GM21423 (cell line): ENCODE data around the gene CNOT8.
"Not testable (repeated sequence)": the region's sequence is repeated elsewhere in the genome, so short reads cannot be mapped to it uniquely, and the experiment has no call there.

Experiments
- ATAC-seq: cut with Tn5 transposase; IDR thresholded peaks from one replicate; pipeline ENCODE4 v1.9.1; 2021; ENCODE audit warnings: mild to moderate bottlenecking, moderate library complexity; ENCODE audit not compliant: unreplicated experiment

The CNOT8 gene

GRCh38 chr5:154858297-154858971, at the start of gene CNOT8:
Gene CNOT8 (plus strand): TSS chr5:154858627. CDS start chr5:154863279, 4,652 bp downstream.
- peak; percentile 74 for ATAC-seq

DNA sequence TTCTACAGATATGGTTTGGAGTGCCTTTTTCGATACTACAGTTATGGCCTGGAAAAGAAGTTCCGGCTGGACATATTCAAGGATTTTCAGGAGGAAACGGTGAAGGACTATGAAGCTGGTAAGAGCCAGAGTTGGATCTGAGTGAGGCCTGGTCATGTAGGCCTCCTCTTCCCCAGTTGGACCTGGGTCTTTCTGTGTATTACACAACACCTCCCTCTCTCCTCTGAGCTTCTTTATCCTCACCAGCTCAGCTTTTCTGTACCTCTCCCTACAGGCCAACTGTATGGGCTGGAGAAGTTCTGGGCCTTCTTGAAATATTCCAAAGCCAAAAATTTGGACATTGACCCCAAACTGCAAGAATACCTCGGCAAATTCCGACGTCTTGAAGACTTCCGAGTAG, 47.2 kb upstream of the CNOT8 start:
- ATAC-seq, result no peak

DNA sequence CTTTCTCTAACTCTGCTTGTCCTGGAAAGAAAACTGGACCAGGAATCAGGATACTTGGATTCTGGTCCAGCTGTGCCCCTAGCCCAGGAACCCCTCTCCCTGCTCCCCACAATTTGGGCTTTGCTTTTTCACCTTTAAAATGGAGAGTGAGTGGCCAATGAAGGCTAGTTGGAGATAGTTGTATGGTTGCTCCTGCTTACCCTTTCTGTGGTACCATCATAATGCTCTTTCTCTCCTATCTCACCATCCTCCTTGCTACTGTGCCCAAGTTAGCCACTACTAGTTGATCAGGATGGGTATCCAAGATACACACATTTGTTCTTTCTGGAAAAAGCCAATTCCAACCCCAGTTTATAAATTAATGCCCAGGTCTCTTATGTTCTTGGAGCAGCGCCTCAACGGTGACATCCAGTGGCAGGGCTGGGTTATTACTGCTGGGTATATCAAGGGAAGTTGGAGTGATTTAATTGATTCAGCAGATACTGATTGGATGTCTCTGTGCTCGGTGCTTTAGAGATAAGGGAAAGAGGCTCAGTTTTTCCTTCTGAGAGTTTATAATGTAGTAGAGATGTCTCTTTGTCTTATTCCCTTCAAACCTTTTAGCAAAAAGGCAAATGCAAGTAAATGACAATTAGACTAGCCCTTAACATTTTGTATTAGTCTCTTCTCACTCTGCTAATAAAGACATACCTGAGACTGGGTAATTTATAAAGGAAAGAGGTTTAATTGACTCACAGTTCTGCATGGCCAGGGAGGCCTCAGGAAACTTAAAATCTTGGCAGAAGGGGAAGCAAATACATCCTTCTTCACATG, 46.6 kb upstream of the CNOT8 start:
- ATAC-seq, result peak; percentile 66

GRCh38 chr5:154813158-154813557, 45.3 kb upstream of the CNOT8 start:
- ATAC-seq, result no peak

DNA sequence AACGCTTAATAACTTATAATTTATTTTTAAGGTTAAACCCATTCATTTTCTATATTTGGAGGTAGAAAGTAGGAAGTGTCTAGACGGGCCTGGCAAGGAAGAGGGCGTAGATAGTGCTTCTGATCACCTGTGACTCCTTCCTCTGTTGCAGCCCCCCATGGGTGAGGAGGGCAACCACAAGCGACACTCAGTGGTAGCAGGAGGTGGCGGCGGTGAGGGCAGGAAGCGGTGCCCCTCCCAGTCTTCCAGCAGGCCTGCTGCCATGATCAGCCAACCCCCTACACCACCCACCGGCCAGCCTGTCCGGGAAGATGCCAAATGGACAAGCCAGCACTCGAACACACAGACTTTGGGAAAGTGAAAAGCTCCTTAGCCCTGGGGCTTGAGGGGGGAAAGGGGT, 44.7 kb upstream of the CNOT8 start:
- no peak for ATAC-seq

DNA sequence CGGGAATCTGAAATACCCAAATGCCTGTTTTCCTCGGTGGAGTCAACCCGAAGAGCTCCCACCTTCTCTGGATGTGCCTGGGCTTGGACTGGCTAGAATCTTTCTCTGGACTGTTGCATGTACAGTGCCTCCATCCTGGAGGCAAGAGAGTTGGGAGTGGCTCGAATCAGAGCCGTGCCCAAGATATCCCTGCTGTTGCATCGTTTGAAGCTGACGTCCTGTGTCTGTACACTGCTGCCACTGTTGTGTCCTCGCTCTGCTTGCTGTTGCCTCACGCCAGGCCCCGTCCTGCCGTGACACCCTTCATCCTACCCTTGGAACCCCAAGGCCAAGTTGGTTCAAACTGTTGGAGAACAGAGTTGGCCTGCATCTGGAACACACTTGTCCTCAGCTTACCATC, 43.4 kb upstream of the CNOT8 start:
- ATAC-seq, result no peak

- no peak for ATAC-seq
These were observed 42.7 kb upstream of the CNOT8 start for GRCh38 chr5:154815684-154816247.

DNA sequence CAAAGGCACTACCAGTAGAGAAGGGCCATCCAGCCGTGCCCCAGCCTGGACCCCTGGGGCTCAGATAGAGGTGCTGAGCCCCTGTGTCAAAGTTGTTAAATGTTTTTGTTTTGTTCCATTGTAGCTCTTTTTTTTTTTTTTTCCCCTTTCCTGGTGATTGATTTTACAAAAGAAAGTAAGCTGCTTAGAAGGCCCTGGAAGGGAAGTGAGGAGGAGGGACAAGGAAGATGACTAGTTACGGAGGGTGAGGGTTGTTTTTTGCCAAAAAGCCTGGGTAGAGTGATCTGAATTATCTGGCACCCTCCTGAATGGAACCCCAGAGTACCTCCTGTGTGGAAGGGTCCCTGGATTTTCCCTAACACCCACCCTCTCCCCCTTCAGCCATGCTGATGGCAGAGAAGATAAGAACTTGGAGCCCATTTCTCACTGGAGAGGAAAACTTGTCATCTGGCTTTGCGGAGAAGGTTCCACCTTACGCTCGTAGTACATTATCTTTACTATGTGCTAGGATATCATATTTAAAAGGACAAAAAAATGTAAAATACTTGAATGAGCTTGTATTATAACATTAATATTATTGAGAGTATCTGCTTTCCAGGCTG, 41.4 kb upstream of the CNOT8 start:
- ATAC-seq, result no peak

DNA sequence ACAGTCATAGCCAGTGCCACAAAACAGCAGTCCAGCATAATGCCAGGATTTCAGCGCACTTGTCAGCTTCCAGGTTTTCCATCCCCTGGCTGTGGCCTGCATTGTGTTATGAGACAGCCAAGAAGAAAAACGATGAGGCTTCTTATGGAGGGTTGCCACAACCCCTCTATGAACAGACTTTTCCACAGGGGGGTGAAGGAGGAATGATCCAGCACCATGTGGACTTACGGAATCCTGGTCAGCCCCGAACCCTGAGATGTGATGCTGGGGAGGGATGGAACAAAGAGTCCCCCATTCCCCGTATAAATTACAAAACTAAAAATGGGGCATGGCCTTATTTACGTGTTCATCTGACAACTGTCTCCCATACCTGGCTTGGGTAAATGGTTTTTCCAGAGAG, 40.6 kb upstream of the CNOT8 start:
- ATAC-seq, result no peak

- ATAC-seq, result no peak
These were observed 39.8 kb upstream of the CNOT8 start for GRCh38 chr5:154818471-154819116.

DNA sequence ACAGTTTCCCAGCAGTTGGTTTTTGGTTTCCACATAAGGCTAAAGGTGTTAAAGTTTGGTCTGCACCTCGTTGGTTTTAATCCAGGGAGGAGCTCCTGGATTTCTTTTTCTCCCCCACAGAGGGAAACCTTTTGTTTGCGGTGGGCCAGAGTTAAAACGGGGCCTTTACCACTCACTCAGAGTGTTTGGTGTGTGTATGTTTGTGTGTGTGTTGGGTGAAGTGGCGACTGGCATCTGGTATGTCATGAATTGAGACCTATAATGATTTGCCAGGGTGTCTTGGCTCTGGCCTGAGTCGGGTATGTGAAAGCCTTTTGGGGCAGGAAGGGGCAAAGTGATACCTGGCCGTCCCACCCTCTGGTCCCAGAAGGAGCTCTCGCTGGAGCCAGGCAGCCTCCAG, 38.9 kb upstream of the CNOT8 start:
- ATAC-seq, result no peak

GRCh38 chr5:154820383-154820782, 38.0 kb upstream of the CNOT8 start:
- no peak for ATAC-seq

GRCh38 chr5:154822896-154823295, 35.5 kb upstream of the CNOT8 start:
- not testable (repeated sequence) for ATAC-seq

GRCh38 chr5:154823605-154824004, 34.8 kb upstream of the CNOT8 start:
- ATAC-seq, result no peak

DNA sequence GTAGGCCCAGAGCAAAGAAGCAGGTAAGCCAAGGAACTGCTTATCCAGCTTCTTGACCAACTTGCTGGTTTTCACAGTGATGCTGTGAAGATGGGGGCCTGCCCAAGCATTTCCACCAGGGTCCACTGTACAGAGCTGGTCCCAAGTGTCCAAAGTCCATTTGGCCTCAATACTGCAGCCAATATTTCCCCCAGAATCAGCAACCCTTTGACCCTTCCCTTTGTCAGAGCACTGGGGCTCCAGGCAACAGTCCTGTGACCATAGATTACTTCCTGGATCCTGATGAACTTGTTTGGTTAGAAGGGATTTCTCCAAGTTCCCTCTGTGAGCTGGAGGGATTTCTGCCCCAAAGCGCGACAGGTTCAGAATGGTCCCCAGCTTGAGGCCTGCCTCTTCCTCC, 34.4 kb upstream of the CNOT8 start:
- ATAC-seq, result no peak

DNA sequence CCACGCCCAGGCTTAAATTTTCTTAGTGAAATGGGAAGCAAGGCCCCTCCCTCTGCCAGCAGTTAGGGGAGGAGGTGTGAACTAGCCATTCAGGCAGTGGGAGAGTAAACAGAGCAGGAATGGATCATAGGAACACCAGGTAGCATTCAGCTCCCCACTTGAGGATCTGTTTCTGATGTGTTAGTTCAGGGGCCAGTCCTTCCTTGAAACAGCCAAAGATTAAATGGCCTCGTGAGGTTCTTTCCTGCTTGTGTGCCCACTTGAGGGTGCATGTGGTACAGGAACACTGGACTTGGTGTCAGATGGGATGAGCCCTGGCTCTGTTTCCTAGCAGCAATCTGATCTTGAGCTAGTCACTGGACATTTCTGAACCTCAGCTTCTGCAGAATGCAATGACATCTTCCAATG, 29.2 kb upstream of the CNOT8 start:
- no peak for ATAC-seq

GRCh38 chr5:154829589-154830218, 28.7 kb upstream of the CNOT8 start:
- no peak for ATAC-seq

DNA sequence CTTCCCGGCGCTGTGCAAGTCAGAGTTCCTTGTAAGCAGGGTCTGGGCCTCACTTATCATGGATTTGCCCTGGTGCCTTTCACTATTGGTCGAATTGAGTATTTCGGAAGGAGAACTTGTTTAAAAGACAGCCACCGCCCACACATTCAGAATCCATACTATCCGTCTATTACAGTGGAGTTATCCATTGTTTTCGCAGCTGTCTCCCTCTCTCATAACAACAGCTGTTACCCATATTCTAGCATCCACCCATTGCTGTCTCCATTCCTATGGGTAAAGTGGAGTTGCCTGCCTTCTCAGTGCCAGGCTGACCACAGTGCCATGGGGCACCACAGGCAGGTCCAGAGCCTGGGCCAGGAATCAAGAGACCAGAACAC, 28.2 kb upstream of the CNOT8 start:
- no peak for ATAC-seq

GRCh38 chr5:154830596-154830995, 27.8 kb upstream of the CNOT8 start:
- ATAC-seq, result no peak

GRCh38 chr5:154831451-154831850, 27.0 kb upstream of the CNOT8 start:
- ATAC-seq, result no peak

DNA sequence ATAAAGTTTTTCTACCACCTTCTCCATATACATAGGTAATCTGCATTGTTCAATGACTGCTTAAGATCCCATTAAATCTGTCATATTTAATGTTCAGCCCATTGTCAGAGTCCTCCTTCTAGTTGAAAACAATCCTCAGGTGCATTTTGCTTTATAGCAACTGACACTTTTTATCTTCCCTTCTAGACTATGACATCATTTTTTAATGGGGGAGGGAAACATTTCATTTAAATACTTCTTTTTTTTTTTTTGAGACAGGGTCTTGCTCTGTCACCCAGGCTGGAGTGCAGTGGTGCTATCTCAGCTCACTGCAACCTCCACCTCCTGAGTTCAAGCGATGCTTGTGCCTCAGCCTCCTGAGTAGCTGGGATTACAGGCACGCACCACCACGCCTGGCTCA, 25.6 kb upstream of the CNOT8 start:
- ATAC-seq, result not testable (repeated sequence)
